Measurements from ENCODE around the gene TBC1D17.

GRCh38 chr19:49932731-49933131 is 55.2 kb downstream of the TBC1D17 start:
- TF ChIP-seq CTCF (IDR thresholded peaks at IDR 0.05), result no peak
- TF ChIP-seq POLR2AphosphoS5 (IDR thresholded peaks at IDR 0.05), result no peak
- TF ChIP-seq POLR2A (IDR thresholded peaks at IDR 0.05), result no peak

All from breast epithelium (tissue), 3 donors.